Activated CD4-positive, alpha-beta T cell treated with anti-CD3 and anti-CD28 coated beads, Interleukin-2, amount 50 U/mL, for 16 hours (primary cell): ENCODE data around the gene KRTAP10-6.
"Not testable (repeated sequence)": the region's sequence is repeated elsewhere in the genome, so short reads cannot be mapped to it uniquely, and the experiment has no call there.

Experiments used
- DNase-seq: peaks from one replicate; pipeline ENCODE4 v3.0.0-alpha.2; 2020

The KRTAP10-6 gene

DNA sequence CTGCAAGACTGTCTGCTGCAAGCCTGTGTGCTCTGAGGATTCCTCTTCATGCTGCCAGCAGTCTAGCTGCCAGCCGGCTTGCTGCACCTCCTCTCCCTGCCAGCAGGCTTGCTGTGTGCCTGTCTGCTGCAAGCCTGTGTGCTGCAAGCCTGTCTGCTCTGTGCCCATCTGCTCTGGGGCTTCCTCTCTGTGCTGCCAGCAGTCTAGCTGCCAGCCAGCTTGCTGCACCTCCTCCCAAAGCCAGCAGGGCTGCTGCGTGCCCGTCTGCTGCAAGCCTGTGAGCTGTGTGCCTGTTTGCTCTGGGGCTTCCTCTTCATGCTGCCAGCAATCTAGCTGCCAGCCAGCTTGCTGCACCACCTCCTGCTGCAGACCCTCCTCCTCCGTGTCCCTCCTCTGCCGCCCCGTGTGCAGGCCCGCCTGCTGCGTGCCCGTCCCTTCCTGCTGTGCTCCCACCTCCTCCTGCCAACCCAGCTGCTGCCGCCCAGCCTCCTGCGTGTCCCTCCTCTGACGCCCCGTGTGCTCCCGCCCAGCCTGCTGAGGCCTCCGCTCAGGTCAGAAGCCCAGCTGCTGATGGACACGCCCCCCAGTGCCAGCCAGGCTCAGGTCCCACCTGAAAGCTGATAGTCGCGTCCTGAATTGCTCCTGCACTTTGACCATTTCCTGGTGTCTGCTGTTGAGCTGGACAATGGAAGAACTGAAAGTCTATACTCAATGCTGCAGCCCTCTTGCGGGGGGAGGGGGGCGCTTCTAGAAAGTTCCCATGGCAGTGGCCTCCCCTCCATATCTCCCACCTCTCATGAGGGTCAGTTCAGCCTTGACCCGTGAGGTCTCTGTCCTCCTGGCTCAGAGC lies 17.6 kb downstream of the KRTAP10-6 start:
- no peak for DNase-seq

DNA sequence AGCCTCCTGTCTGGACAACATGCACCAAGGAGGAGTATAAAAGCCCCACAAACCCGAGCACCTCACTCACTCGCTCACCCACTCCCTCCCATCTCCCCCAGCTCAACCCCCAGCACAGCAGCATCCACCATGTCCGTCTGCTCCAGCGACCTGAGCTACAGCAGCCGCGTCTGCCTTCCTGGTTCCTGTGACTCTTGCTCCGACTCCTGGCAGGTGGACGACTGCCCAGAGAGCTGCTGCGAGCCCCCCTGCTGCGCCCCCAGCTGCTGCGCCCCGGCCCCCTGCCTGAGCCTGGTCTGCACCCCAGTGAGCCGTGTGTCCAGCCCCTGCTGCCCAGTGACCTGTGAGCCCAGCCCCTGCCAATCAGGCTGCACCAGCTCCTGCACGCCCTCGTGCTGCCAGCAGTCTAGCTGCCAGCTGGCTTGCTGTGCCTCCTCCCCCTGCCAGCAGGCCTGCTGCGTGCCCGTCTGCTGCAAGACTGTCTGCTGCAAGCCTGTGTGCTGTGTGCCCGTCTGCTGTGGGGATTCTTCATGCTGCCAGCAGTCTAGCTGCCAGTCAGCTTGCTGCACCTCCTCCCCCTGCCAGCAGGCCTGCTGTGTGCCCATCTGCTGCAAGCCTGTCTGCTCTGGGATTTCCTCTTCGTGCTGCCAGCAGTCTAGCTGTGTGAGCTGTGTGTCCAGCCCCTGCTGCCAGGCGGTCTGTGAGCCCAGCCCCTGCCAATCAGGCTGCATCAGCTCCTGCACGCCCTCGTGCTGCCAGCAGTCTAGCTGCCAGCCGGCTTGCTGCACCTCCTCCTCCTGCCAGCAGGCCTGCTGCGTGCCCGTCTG lies 18.5 kb downstream of the KRTAP10-6 start, which contains the start of gene KRTAP10-4:
Gene KRTAP10-4 (plus strand): TSS at position 100 of the 827 bp plus-strand sequence. CDS start 30 bp downstream, at position 130.
- DNase-seq = not testable (repeated sequence)

- no peak for DNase-seq
Observed at GRCh38 chr21:44572959-44573583, 19.2 kb downstream of the KRTAP10-6 start.

GRCh38 chr21:44571844-44572782 lies 20.2 kb downstream of the KRTAP10-6 start:
- no peak for DNase-seq

DNA sequence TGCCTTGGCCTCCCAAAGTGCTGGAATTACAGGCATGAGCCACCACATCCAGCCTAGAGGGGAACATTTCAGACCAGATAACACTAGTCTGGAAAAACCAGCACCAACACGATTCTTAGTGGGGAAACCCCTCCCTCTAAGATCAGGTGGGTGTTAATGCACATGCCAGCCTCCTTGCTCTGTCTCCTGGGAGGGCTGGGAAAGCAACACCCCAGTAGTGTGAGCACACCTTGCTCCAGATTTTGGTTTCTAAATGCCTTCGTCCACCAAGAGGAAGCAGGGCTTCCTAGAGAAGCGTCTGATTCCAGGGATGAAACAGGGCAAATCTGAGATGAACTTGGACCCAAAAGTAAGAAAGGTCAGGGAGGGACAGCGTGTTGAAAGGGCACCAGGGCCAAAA lies 21.0 kb downstream of the KRTAP10-6 start:
- DNase-seq = no peak

GRCh38 chr21:44569861-44570517 lies 22.3 kb downstream of the KRTAP10-6 start:
- no peak for DNase-seq

DNA sequence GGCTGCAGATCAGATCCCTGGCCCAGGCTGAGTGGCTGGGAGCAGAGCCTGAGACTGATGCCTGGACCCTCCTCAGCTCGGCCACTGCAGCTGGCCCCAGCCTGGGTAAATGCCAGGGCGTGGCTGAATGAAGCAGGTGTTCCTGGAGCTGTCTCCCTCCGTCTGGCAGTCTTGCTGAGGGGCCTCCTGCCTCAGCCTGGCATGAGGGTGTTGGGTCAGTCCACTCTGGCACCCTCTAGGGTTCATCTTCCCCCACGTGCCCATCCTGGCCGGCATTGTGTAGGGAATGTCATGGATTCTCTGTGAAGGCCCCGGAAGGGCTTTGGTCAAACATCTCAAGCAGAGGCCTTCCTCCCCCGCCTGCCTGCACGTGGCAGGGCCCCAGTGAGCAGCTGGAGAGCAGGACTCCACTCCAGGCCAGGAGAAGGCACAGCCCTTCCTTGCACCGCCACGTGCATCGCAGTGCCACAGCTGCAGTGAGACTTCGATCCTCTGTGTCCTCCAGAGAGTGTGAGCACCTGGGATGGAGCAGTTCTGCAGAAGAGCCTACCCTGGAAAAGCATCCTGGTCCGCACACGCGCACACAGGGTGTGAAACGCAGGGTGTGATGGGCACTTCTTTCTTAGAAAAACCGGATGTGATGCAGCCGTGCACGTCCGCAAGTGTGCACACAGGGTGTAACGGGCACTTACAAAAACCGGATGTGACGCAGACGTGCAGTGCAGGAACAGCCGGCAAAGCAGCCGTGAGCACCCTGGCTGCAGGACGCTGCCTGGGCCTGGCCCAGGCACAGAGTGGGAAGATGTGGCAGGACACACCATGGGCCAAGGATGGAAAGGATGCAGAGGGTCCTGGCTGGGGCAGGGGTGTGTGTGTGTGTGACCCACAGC lies 23.4 kb downstream of the KRTAP10-6 start:
- DNase-seq = no peak

DNA sequence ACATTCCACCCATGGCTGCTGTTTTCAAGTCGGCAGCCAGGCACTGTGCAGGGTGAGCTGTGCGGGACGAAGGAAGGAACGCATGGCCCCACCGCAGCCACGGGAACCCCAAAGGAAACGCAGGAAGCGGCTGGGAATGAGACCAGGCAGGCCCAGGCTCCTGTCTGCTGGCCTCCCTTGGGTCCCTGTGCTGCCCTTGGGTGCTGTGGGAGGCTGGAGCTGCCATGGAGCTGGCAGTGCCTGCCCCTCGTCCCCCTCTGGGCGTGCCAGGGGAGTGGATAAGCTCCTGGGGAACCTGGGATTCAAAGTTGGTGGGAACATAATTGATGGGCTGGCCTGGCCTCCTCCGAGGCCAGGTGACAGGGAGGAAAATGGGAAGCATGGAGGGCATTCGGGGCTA lies 24.0 kb downstream of the KRTAP10-6 start:
- DNase-seq = no peak

GRCh38 chr21:44567481-44568171 lies 24.7 kb downstream of the KRTAP10-6 start:
- DNase-seq = no peak

DNA sequence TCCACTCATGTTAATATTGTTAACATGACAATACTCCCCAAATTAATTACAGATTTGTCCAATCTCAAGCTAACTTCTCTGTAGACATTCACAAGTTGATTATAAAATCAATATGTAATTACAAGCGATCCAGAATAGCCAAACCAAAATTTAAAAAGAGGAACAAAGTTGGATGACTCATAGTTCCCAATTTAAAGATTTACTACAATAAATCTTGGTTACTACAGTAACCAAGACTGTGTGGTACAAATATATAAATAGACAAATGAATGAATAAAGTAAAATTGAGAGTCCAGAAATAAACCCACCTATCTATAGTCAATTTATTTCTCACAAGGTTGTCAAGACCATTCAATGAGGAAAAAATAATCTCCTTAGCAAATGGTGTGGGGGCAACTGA lies 25.9 kb downstream of the KRTAP10-6 start:
- no peak for DNase-seq

DNA sequence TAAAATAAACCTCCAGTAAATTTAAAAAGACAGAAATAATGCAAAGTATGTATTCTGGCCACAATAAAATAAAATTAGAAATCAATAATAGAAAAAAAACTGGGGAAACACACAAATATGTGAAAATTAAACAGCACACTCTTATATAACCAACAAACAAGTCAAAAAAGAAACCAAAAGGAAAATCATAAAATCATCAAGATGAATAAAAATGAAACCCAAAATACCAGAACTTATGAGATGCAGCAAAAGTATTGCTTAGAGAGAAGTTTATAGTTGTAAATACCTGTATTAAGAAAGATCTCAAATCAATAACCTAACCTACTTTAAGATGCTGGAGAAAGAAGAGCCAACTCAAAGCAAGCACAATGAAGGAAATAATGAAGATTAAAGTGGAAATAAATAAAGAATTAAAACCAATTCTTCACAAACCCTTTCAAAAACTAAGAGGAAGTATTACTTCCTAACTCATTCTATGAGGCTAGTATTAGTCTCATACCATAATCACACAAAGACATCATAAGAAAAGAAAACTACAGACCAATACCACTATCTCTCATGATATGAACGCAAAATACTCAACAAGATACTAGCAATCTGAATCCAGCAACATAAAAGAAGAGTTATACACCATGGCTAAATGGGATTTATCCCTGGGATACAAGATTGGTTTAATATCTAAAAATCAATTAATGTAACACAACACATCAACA lies 27.3 kb downstream of the KRTAP10-6 start:
- no peak for DNase-seq

- DNase-seq = no peak
Observed at GRCh38 chr21:44564099-44564498, 28.2 kb downstream of the KRTAP10-6 start.

DNA sequence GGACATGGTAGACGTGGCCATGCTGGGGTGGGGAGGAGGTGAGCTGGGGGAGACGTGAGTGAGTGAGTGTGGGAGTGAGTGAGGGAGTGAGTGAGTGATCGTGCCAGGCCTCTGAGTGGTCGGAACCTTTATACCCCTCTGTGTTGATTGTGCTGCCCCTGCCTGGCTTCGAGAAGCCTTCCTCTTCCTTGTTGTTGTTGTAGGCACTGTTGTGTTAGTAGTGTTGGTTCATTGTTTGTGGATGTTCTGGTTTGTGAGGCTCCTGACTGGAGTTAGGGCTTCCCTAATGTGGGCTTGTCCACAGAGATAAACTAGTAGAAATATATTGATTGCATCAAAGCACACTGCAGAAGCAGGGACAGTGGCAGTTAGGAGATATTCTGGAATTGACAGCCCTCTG lies 33.6 kb downstream of the KRTAP10-6 start, which contains the start of gene KRTAP10-3:
Gene KRTAP10-3 (minus strand): TSS at position 101 of the 400 bp plus-strand sequence. CDS start 80 bp downstream, at position 21.
- DNase-seq = no peak

GRCh38 chr21:44558329-44558675 lies 34.0 kb downstream of the KRTAP10-6 start:
- DNase-seq = not testable (repeated sequence)

DNA sequence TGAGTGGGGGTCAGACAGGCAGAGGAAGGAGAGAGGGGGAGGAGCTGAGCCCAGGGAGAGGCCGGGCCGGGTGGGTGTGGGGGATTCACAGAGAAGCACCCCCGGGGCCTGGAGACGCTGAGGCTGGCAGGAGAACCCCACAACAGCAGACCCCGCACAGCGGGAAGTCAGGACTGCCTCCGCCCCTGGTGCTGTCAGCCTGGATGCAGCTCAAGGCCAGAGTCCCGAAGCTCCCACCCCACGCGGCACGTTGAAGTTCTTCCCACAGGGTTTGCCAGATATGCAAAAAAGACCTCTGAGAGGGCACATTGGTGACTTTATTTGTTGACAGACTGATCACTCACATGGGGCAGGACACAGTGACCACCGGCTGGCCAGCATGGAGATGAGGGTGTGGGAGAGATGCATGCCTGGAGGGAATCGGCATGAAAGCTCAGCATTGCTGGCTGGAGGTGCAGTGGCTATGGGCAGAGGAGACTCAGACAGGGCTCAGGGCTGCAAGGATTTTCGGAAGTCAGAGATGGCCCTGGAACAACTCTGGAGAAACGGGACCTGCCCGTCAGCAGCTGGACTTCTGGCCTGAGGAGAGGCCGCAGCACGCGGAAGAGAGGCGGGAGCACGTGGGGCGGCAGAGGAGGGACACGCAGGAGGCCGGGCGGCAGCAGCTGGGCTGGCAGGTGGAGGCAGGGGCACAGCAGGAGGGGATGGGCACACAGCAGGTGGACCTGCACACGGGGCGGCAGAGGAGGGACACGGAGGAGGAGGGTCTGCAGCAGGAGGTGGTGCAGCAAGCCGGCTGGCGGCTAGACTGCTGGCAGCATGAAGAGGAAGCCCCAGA lies 34.6 kb downstream of the KRTAP10-6 start:
- no peak for DNase-seq

DNA sequence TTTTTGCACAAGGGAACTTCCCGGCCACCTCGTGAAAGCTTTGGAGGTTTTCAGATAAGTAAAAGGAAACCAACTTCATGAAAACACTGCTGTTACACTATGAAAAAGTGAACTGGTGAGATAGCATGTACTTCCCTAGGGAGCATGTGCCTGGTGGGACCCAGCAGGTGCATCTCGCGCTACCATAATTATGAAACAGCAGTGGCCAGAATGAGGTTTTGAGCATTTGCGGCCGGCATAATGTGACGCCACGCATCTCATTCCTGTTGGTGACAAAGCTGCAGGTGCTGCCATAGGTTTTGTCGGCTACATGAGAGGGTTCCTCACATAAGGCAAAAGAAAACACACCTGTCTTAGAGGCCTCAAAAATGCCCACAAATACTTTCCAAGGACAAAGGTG lies 35.4 kb downstream of the KRTAP10-6 start:
- no peak for DNase-seq

DNA sequence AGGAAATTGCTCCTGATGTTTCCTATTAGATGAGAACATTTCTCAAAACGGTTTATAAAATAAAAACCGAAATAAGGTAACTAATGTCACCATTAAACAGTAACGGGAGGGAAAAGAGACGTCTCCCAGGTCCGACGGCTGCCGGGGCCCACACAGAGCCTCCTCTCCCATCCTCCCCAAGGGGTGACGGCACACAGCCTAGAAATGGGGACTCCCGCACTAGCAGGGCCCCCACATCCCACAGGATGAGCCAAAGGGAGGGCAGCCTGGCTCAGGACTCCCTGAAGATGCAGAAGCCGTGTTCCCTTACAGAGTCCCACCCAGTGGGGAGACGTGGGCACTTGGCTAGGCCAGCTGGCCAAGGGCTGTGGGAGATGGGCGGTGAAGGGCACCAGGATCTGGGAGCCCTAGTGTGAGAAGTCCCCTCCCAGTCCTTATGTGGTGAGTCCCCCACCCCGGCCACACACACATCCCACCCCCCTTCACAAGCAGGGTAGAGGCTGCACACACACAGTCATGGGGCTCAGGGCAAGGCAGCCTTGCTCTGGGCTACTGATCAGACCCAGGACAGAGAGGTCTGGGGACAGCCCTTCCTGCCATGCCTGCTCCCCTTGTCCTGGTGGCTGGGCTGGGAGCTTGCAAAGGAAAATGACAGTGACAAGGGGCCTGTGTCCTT lies 37.0 kb downstream of the KRTAP10-6 start:
- no peak for DNase-seq

- DNase-seq = no peak
Observed at GRCh38 chr21:44552681-44553080, 39.6 kb downstream of the KRTAP10-6 start.
